ENCODE measurements around the gene OR2S2.

OR2S2 gene

GRCh38 chr9:35978792-35979191, 20.8 kb upstream of the OR2S2 start:
- no peak overlapping the region for H3K27ac ChIP-seq
- no peak for TF ChIP-seq CTCF (conservative IDR thresholded peaks at IDR 0.05)
- no peak for TF ChIP-seq ZFX (IDR thresholded peaks at IDR 0.05)

DNA sequence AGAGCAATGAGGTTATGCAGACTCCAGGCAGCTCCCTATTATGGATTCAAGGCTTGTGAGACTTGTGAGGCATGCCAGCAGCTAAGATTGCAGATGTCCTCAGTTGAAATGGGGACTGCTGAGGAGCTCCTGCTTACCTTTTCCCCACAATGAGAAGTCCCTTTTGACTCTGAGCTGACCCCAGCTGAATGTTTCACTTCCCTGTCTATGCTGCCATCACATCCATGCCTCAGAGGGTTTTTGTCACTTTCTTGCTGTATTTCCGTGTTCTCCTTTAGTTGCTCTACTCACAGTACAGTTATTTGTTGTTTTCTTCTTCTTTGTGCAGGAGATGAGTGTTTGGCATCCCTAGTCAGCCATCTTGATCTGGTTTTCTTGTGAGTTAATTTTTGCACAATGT, 18.8 kb upstream of the OR2S2 start:
- no peak overlapping the region for H3K27ac ChIP-seq
- TF ChIP-seq CTCF (conservative IDR thresholded peaks at IDR 0.05) = no peak

- TF ChIP-seq CTCF (conservative IDR thresholded peaks at IDR 0.05) (no peak), ZFX (IDR thresholded peaks at IDR 0.05) (no peak)
- H3K27ac ChIP-seq = no peak overlapping the region
These were observed 16.8 kb upstream of the OR2S2 start for GRCh38 chr9:35974800-35975199.

GRCh38 chr9:35972093-35972492, 14.1 kb upstream of the OR2S2 start:
- H3K27ac ChIP-seq = no peak overlapping the region
- TF ChIP-seq ZFX (IDR thresholded peaks at IDR 0.05) (no peak), CTCF (conservative IDR thresholded peaks at IDR 0.05) (no peak)

DNA sequence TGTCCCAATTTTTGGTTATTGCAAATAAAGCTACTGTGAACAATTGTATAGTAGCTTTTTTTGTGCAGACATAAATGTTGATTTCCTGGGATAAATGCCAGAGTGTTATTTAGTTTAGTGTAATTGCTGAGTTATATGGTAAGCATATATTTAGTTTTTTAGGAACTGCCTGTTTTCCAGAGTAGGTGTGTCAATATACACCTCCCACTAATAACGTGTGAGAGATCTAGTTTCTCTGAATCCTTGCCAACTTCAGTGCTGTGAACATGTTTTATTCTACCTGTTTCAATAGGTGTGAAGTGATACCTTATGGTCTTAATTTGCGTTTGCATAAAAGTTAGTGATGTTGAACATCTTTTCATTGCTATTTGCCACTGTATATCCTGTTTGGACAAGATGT, 9.1 kb upstream of the OR2S2 start:
- TF ChIP-seq CTCF (conservative IDR thresholded peaks at IDR 0.05) (no peak), ZFX (IDR thresholded peaks at IDR 0.05) (no peak)
- H3K27ac ChIP-seq = no peak overlapping the region

GRCh38 chr9:35966433-35966832, 8.5 kb upstream of the OR2S2 start:
- no peak for TF ChIP-seq ZFX (IDR thresholded peaks at IDR 0.05)
- TF ChIP-seq CTCF (conservative IDR thresholded peaks at IDR 0.05) = no peak
- H3K27ac ChIP-seq = no peak overlapping the region

GRCh38 chr9:35965011-35965410, 7.1 kb upstream of the OR2S2 start:
- no peak overlapping the region for H3K27ac ChIP-seq
- no peak for TF ChIP-seq CTCF (conservative IDR thresholded peaks at IDR 0.05)
- TF ChIP-seq ZFX (IDR thresholded peaks at IDR 0.05) = no peak
